HCT116 (cell line): ENCODE measurements around the gene TEPSIN. TPM values are rescaled to one million over a fixed set of nuclear protein-coding genes. Genes with fewer than 3 reads are reported as not detected.

Experiments used
- ATAC-seq: fragments of 200-7000 bp; cut with Tn5 transposase; 2 replicates; pipeline ENCODE4 v1.9.1; 2020; ENCODE audit warnings: mild to moderate bottlenecking, moderate library complexity
- BruUV-seq: library from RNA; stranded (reverse); fragments of 400-500 nt; replicated peaks from 2 replicates; lab custom pipeline; 2021; lab: Mats Ljungman, UMichigan
- CTCF ChIA-PET: fragments of 300-600 bp; sonication (Branson Sonifier 250); formaldehyde crosslinking; loops from one replicate; lab custom pipeline; 2021; ENCODE audit warnings: antibody characterized with exemption; lab: Charles Lee
- POLR2A ChIA-PET: fragments of 300-600, 350-600 bp; sonication (Branson Sonifier 250); formaldehyde crosslinking; loops from one replicate; lab custom pipeline; 2021; ENCODE audit warnings: antibody characterized with exemption; lab: Charles Lee
- RAD21 ChIA-PET, 2 experiments: fragments of 300-600 bp; sonication (Branson Sonifier 250); formaldehyde crosslinking; loops; one replicate each; lab custom pipeline; 2023; ENCODE audit warnings: low total read pairs in 2 of 2; ENCODE audit not compliant: uncharacterized antibody in 2 of 2, unreplicated experiment in 2 of 2, low non-redundant PET in 1 of 2; lab: Charles Lee
- DNase-seq: peaks from one replicate; pipeline ENCODE4 v3.0.0-alpha.2; 2010; ENCODE audit warnings: low read depth, low spot score
- H2AFZ ChIP-seq: fragments of 200-600 bp; shearing (Covaris generic), sonication (generic); 2 replicates; pipeline ENCODE4 v1.6.1; 2017; ENCODE audit warnings: low read depth, mixed run types, mixed read lengths, antibody characterized with exemption, low read length; ENCODE audit not compliant: poor library complexity, severe bottlenecking
- H3K27ac ChIP-seq: 2 replicates; pipeline ENCODE4 v1.5.1; 2012; ENCODE audit warnings: low read depth, low read length
- H3K27me3 ChIP-seq: fragments of 200-600 bp; sonication (generic); 2 replicates; pipeline ENCODE4 v1.6.1; 2016; ENCODE audit warnings: mixed run types, low read length, mixed read lengths; ENCODE audit not compliant: insufficient read depth
- H3K36me3 ChIP-seq, 2 experiments: fragments of 200-500 bp in 1 of 2; fragments of 200-600 bp in 1 of 2; sonication (Bioruptor generic) in 1 of 2; sonication (generic) in 1 of 2; 2 replicates each; pipeline versions ENCODE4 v1.5.1 to v1.6.1; 2014 to 2016; ENCODE audit warnings: low read length in 2 of 2, inconsistent platforms in 1 of 2, mixed read lengths in 1 of 2, mixed run types in 1 of 2; ENCODE audit not compliant: insufficient read depth in 2 of 2, control insufficient read depth in 1 of 2
- H3K4me1 ChIP-seq, 2 experiments: fragments of 200-600 bp in 1 of 2; sonication (generic) in 1 of 2; 2 replicates each; pipeline versions ENCODE4 v1.5.1 to v1.6.1; 2012 to 2017; ENCODE audit warnings: low read length in 2 of 2, inconsistent platforms in 1 of 2, mild to moderate bottlenecking in 1 of 2, mixed read lengths in 1 of 2, mixed run types in 1 of 2, moderate library complexity in 1 of 2; ENCODE audit not compliant: insufficient read depth in 2 of 2, control insufficient read depth in 1 of 2
- H3K4me2 ChIP-seq: fragments of 200-600 bp; sonication (generic); 2 replicates; pipeline ENCODE4 v1.6.1; 2017; ENCODE audit warnings: mixed run types, low read length, mixed read lengths
- H3K4me3 ChIP-seq, 2 experiments: fragments of 200-600 bp in 1 of 2; sonication (generic) in 1 of 2; replicated peaks in 1 of 2; 2 replicates each; pipeline ENCODE4 v1.5.1; 2011 to 2016; ENCODE audit warnings: low read length in 2 of 2, control low read depth in 1 of 2, low read depth in 1 of 2, mild to moderate bottlenecking in 1 of 2, mixed read lengths in 1 of 2, mixed run types in 1 of 2
- H3K79me2 ChIP-seq: fragments of 200-600 bp; sonication (generic); 2 replicates; pipeline ENCODE4 v1.6.1; 2017; ENCODE audit warnings: mild to moderate bottlenecking, mixed run types, low read length, moderate library complexity, mixed read lengths; ENCODE audit not compliant: insufficient read depth
- H3K9ac ChIP-seq: fragments of 200-600 bp; sonication (generic); 2 replicates; pipeline ENCODE4 v1.6.1; 2016; ENCODE audit warnings: low read length, mixed read lengths
- H3K9me2 ChIP-seq: fragments of 200-600 bp; sonication (generic), shearing (Covaris generic); 2 replicates; pipeline ENCODE4 v1.6.1; 2017; ENCODE audit warnings: mixed run types, mild to moderate bottlenecking, moderate library complexity; ENCODE audit not compliant: insufficient read depth
- H3K9me3 ChIP-seq, 2 experiments: fragments of 200-500 bp in 1 of 2; fragments of 200-600 bp in 1 of 2; sonication (Bioruptor generic) in 1 of 2; sonication (generic) in 1 of 2; 2 replicates each; pipeline ENCODE4 v1.6.1; 2014 to 2017; ENCODE audit warnings: low read length in 2 of 2, mixed read lengths in 2 of 2, inconsistent platforms in 1 of 2, low read depth in 1 of 2, mild to moderate bottlenecking in 1 of 2, mixed run types in 1 of 2, moderate library complexity in 1 of 2; ENCODE audit not compliant: control insufficient read depth in 1 of 2, insufficient read depth in 1 of 2
- H4K20me1 ChIP-seq: fragments of 200-600 bp; sonication (generic), shearing (Covaris generic); 2 replicates; pipeline ENCODE4 v1.6.1; 2017; ENCODE audit warnings: mixed run types, mild to moderate bottlenecking, moderate library complexity; ENCODE audit not compliant: insufficient read depth
- ATF3 ChIP-seq: IDR thresholded peaks from 2 replicates; pipeline ENCODE4 v1.6.1; 2012
- CBX3 ChIP-seq: IDR thresholded peaks from 2 replicates; pipeline ENCODE4 v1.6.1; 2012; ENCODE audit warnings: low read depth
- EGR1 ChIP-seq: IDR thresholded peaks from 2 replicates; pipeline ENCODE4 v1.6.1; 2012; ENCODE audit warnings: low read depth
- ELF1 ChIP-seq: IDR thresholded peaks from 2 replicates; pipeline ENCODE4 v1.6.1; 2012; ENCODE audit warnings: low read depth, borderline replicate concordance
- EZH2 ChIP-seq: fragments of 200-600 bp; sonication (generic); IDR thresholded peaks from 2 replicates; pipeline ENCODE4 v1.6.1; 2017; ENCODE audit warnings: antibody characterized with exemption, mixed run types
- JUND ChIP-seq: IDR thresholded peaks from 2 replicates; pipeline ENCODE4 v1.6.1; 2012
- POLR2A ChIP-seq: IDR thresholded peaks from 2 replicates; pipeline ENCODE4 v1.7.0; 2011; ENCODE audit warnings: borderline replicate concordance; ENCODE audit not compliant: insufficient read depth, insufficient read length; ENCODE audit errors: extremely low read depth
- POLR2AphosphoS5 ChIP-seq: IDR thresholded peaks from 2 replicates; pipeline ENCODE4 v1.6.1; 2011; ENCODE audit warnings: mild to moderate bottlenecking, low read depth, low read length, moderate library complexity
- RAD21 ChIP-seq: IDR thresholded peaks from 2 replicates; pipeline ENCODE4 v1.6.1; 2012; ENCODE audit warnings: low read depth, mild to moderate bottlenecking
- REST ChIP-seq: IDR thresholded peaks from 2 replicates; pipeline ENCODE4 v1.6.1; 2012; ENCODE audit warnings: low read depth
- SIN3A ChIP-seq: IDR thresholded peaks from 2 replicates; pipeline ENCODE4 v1.6.1; 2012; ENCODE audit warnings: low read depth
- SP1 ChIP-seq: IDR thresholded peaks from 2 replicates; pipeline ENCODE4 v1.6.1; 2012; ENCODE audit warnings: low read depth
- SRF ChIP-seq: IDR thresholded peaks from 2 replicates; pipeline ENCODE4 v1.6.1; 2012; ENCODE audit warnings: low read depth
- TCF7L2 ChIP-seq: IDR thresholded peaks from 2 replicates; pipeline ENCODE4 v1.7.0; 2011; ENCODE audit warnings: borderline replicate concordance, inconsistent platforms; ENCODE audit not compliant: insufficient read depth, insufficient read length; ENCODE audit errors: extremely low read depth
- YY1 ChIP-seq: IDR thresholded peaks from 2 replicates; pipeline ENCODE4 v1.6.1; 2011; ENCODE audit warnings: low read length, low read depth, moderate library complexity, mild to moderate bottlenecking; ENCODE audit not compliant: insufficient replicate concordance; ENCODE audit errors: extremely low read depth
- ZFX ChIP-seq: fragments of 450-650 bp; IDR thresholded peaks from 2 replicates; pipeline ENCODE4 v1.6.1; 2017
- ZNF274 ChIP-seq: fragments of 200-500 bp; sonication (Bioruptor generic); IDR thresholded peaks from 2 replicates; pipeline ENCODE4 v1.6.1; 2014; ENCODE audit warnings: mild to moderate bottlenecking, low read depth, low read length, inconsistent platforms
- intact Hi-C: fragments of 100-400 bp; cut with micrococcal nuclease; formaldehyde crosslinking; loops from 2 replicates; pipeline ENCODE4 v1.10.0; 2022
- total RNA-seq: library from RNA; stranded (reverse); gene quantifications from one replicate; pipeline ENCODE4 v1.2.1, GENCODE V29; 2021; ENCODE audit not compliant: unreplicated experiment
- TF ChIP-seq, protein P1 (sequence below): IDR thresholded peaks from 2 replicates; pipeline ENCODE4 v1.6.1; 2012

TEPSIN gene
- total RNA-seq, 1 experiment from 2014 or later: 50.6 TPM

- no peaks in the 10 kb centered on the region for H3K4me1 ChIP-seq
- no peak overlapping the region for H3K4me2 ChIP-seq
- intact Hi-C loops: no loop called here
- H4K20me1 ChIP-seq: no peaks in the 10 kb centered on the region
- TF ChIP-seq SIN3A (no peak), RAD21 (no peak), CBX3 (no peak), POLR2AphosphoS5 (no peak)
- TF ChIP-seq, protein P1, sequence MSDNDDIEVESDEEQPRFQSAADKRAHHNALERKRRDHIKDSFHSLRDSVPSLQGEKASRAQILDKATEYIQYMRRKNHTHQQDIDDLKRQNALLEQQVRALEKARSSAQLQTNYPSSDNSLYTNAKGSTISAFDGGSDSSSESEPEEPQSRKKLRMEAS: no peak
- RAD21 ChIA-PET: no interaction called here
- no peaks in the 10 kb centered on the region for H3K36me3 ChIP-seq
- POLR2A ChIA-PET: no interaction called here
- H3K4me3 ChIP-seq: no peak overlapping the region
- H3K9ac ChIP-seq: no peak overlapping the region
- no peak overlapping the region for H2AFZ ChIP-seq
- no peak overlapping the region for H3K27ac ChIP-seq
- H3K27me3 ChIP-seq: no peaks in the 10 kb centered on the region
- no peaks in the 10 kb centered on the region for H3K9me3 ChIP-seq
- BruUV-seq: no TSS peak
- no peaks in the 10 kb centered on the region for H3K9me2 ChIP-seq
- CTCF ChIA-PET: no interaction called here
- DNase-seq (no peak), ATAC-seq (no peak)
- no peaks in the 10 kb centered on the region for H3K79me2 ChIP-seq
Measured at GRCh38 chr17:81186203-81186602, 52.7 kb downstream of the TEPSIN start.

- ATAC-seq: no peak
- TF ChIP-seq YY1: no peak
- no peak for TF ChIP-seq EGR1
- no peak for TF ChIP-seq ELF1
- TF ChIP-seq ATF3: no peak
- TF ChIP-seq POLR2A: no peak
- TF ChIP-seq RAD21: no peak
- no peak for TF ChIP-seq SP1
- no peak for TF ChIP-seq SIN3A
- no peak for TF ChIP-seq ZNF274
- no peak for TF ChIP-seq TCF7L2
- TF ChIP-seq REST: no peak
- TF ChIP-seq CBX3: no peak
- TF ChIP-seq JUND: no peak
- TF ChIP-seq POLR2AphosphoS5: no peak
- TF ChIP-seq SRF: no peak
- no peak for TF ChIP-seq ZFX
- TF ChIP-seq EZH2: no peak
- POLR2A ChIA-PET: no interaction called here
- Histone ChIP-seq H4K20me1 (no peaks in the 10 kb centered on the region), H3K4me2 (no peak overlapping the region), H3K36me3 (no peaks in the 10 kb centered on the region), H2AFZ (no peak overlapping the region), H3K27ac (no peak overlapping the region), H3K79me2 (no peaks in the 10 kb centered on the region), H3K9ac (no peak overlapping the region), H3K9me3 (no peaks in the 10 kb centered on the region), H3K27me3 (no peaks in the 10 kb centered on the region), H3K9me2 (no peaks in the 10 kb centered on the region), H3K4me3 (no peak overlapping the region), H3K4me1 (no peaks in the 10 kb centered on the region)
- intact Hi-C loops: no loop called here
- RAD21 ChIA-PET: no interaction called here
- CTCF ChIA-PET: no interaction called here
- BruUV-seq: no TSS peak
- no peak for DNase-seq
Measured at GRCh38 chr17:81184555-81184954, 54.3 kb downstream of the TEPSIN start.
